Head of caudate nucleus (tissue), 42 donors: Measurements from ENCODE around the gene NRXN2.
"Not testable (repeated sequence)": the region's sequence is repeated elsewhere in the genome, so short reads cannot be mapped to it uniquely, and the experiment has no call there.

Source experiments
- DNase-seq, 42 donors: peaks; one replicate each; pipeline versions ENCODE4 v3.0.0 to v3.0.0-alpha.2; 2020 to 2021; ENCODE audit warnings: mixed read lengths in 7 of 42
- intact Hi-C: fragments of 100-400 bp; cut with DNase I; formaldehyde crosslinking; loops from one replicate; pipeline ENCODE4 v1.15.0; 2022

Gene NRXN2

DNA sequence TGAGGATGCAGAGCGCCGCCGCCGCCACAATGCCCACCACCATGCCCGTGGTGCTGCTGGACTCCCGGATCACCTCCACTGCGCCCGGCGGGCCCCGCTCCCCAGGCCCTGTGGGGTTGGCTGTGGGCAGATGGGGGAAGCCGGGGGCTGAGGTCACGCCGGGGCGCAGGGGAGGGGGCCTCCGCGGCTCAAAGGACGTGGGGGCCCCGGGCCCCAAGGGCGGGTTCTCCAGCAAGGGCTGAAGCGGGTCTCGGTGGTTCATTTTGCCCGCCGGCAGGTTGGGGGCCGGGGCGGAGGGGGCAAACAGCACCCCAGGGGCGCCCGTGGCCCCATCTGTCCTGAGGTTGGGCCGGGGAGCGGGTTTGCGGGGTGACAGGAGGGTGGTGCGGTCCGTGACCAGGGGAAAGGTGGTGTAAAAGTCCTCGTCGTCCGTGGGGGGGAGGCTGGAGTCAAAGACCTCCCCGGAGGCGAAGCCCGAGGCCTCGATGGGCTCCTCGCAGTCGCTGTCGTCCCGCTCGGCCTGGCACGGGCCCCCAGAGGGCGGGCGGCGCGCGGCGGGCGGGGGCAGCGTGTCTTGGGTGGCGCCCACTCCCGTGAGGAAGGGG is 115.5 kb downstream of the NRXN2 start:
- intact Hi-C loops = no loop called here
- DNase-seq = no peak

DNA sequence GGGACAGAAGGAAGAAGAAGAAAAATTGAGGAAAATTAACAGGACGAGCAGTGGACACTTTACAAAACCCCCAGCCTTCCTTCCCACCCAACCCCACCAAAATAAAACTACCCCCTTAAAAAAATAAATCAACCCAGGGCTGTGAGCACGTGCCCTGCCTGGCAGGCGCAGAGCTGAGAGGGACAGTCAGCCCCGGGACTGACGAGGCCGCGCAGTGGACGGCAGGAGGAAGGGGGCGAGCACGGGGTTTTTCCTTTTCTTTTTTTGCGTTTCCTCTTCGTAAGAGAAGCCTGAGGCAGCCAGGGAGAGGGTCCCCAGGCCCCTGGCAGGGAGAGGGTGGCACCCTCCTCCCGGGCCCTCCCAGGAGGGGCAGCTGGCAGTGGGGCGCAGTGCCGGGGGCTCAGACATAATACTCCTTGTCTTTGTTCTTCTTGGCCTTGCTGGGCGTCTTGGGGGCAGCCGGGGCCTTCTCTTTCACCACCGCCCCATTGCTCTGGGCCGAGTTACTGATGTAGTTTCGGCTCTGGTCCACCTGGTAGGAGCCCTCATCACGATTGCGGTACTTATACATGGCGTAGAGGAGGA is 116.1 kb downstream of the NRXN2 start:
- DNase-seq = no peak
- intact Hi-C loops = no loop called here

DNA sequence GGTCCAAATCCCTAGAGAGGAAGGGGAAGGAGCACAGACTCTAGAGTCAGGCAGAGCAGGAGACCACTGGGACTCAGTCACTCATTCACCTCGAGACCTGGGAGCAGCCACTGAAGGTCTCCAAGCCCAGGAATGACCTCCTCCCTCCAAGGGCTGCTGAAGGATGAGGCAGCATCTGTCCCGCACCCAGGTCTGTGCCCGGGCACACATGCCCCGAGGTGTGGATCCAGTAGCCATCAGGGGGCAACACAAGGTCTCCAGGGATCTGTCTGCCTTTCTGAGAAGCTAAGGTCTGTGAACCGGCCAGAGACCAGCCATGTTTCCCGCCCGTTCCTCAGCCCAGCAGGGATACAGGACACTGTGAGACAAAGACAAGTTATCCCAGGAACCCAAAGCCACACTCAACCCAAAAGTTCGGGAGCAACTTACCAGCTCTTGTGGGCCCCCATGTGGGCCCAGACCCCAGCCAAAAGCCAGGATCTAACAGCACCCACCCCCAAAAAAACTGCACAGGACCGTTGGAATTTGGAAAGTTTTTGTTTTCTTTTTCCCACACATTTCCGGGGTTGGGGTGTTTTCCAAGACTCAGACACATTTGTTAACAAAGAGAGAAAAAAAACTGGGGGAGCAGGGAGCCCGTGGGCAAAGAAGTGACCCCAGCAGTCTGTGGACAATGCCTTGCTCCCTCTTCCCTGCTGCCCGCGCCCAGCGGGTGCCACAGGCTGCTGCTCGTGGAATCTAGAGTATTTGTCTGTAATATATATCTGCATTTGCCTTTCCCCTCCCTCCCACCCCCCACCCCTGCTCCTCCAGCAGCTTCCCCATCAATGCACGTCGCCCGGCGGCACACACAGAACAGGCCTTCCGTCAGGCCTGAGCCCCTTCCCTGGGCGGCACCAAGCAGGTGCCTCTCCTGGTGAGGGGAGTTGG is 117.1 kb downstream of the NRXN2 start:
- DNase-seq = no peak
- intact Hi-C loops = no loop called here

DNA sequence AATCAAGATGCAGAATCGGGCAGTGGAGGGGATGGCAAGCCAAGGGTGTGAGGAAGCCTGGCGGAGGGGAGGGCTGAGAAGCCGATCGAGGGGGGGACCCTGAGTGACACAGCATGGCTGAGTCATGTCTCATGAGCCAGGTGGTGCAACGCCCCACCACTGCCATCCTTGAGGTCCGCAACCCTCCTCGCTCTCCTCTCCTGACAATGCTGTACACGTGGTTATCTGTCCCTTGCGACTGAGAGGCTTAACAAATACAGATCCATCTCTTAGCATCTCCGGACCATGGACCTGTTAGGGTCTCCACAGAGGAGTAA is 117.8 kb downstream of the NRXN2 start:
- intact Hi-C loops = no loop called here
- DNase-seq = no peak

DNA sequence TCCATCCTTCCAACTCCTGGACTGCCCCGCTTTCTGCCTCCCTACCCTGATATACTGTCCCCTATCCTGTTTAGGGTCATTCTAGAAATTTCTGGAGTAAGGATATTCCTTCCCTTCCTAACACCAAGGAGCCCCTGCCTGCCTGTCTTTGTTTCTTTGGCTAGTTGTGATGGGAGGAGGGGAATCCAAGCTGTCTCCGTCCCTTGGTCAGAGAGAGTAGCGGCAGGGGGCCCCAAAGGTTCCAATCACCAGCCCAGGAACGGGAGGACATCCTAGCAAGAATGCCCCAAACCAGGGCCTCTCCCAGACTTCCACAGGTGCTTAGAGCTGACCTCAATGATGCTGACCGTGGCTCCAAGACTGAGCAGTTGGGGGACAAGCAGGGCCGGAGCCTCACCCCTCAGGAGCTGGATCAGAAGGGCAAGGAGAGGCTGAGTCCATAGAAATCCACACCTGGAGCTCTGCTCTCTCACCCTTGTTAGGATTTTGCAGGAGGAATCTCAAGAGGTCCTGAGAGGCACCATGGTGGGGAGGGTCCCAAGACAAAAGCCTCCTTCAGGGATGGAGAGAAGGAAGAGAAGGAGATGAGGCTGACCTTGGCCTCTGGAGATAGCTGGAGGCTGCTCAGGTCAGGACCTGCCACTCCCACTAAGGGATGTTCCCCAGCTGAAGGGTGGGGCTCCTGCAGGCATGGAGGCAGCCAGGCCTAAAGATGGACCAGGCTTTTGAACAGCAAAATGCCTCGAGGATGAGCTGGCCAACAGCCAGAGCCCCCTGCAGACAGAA is 118.3 kb downstream of the NRXN2 start:
- intact Hi-C loops = no loop called here
- DNase-seq = no peak

DNA sequence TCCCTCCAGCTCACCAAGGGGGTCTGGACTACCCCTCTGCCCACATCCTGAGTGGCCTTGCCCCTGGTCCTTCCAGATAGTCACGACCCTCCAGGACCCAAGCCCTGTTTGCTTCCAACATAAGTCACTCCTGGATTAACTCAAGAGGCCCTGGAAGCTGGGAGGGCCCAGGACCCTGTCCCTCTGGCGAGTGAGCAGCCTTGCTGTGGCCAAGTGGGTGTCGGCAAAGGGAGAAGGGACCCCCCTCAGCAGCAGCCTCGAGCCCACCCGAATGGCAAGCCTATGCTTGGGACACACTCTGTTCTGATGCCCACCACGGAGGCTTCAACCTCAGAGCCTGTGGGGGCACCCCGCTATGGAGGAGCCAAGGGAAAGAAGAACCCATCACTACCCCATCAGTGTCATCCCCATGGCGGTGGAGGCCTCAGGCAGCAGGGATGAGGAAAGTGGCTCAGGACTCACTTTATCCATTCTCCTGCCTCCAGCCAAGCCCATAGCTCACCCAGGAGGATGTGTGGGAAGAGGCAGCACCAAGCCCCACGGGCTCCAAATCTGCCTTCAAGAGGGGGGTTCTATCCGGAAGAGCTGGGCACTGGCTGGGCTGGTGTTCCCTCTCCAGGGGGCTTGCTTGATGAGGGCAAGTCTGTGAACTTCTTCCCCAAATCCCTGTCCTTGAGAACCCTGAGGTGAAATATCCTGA is 119.4 kb downstream of the NRXN2 start:
- DNase-seq = no peak
- intact Hi-C loops = no loop called here

DNA sequence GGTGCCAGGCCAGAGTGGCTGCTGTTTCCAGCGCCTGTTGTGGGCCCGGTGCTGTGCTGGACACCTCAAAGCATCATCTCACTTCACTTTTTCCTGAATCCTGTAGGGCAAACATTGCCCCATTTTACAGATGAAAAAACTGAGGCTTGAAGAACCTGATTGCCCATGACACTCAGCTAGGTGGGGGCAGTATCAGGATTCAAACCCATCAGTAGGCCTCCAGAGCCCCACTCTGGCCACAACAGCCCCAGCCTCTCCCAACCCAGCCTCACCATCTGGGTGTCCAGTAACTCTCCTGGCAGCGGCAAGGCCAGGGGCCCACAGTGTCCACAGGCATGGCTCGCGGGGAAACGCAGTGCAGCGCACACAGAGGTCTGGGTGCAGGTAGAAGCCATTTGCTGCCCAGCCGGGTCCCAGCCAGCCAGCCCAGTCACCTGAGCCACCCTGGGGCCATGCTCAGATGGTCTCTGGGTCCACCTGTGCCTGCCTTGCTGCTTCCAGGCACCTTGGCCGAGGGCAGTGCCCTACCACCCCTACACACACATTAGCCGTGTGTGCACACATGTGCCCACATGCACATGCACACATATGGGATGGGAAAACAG is 120.4 kb downstream of the NRXN2 start:
- no peak for DNase-seq
- intact Hi-C loops = no loop called here

DNA sequence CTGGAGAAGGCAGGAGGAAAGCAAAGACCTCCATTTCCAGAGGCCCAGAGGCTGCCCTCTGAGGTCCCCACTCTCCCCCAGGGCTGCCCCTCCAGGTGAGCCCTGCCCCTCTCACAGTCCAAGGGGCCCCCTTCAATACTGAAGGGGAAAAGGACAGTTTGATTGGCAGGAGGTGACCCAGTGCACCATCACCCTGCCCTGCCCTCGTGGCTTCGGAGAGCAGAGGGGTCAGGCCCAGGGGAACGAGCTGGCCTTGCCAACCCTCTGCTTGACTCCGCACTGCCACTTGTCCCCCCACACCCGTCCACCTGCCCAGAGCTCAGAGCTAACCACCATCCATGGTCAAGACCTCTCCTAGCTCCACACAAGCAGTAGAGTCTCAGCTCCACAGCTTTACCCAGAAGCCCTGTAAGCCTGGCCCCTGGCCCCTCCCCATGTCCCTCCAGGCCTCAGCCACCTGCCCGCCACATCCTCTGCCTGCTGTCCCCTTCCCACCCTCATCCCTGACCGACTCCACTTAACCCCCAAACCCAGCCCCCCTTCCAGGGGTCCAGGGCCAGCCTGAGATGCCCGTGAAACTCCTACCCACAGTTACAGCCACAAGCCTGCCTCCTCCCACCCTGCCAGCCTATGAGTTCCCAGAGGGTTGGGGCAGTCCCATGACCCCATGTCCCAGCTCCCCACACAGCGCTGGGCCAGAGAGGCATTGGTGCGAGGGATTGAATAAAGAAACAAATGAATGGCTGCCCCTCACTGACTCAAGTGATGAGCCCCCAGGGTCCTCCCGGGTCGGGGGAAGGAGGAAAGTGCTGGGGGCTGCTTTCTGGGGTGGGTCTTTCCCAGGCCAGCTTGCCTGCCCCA is 121.2 kb downstream of the NRXN2 start:
- DNase-seq = no peak
- intact Hi-C loops = no loop called here

DNA sequence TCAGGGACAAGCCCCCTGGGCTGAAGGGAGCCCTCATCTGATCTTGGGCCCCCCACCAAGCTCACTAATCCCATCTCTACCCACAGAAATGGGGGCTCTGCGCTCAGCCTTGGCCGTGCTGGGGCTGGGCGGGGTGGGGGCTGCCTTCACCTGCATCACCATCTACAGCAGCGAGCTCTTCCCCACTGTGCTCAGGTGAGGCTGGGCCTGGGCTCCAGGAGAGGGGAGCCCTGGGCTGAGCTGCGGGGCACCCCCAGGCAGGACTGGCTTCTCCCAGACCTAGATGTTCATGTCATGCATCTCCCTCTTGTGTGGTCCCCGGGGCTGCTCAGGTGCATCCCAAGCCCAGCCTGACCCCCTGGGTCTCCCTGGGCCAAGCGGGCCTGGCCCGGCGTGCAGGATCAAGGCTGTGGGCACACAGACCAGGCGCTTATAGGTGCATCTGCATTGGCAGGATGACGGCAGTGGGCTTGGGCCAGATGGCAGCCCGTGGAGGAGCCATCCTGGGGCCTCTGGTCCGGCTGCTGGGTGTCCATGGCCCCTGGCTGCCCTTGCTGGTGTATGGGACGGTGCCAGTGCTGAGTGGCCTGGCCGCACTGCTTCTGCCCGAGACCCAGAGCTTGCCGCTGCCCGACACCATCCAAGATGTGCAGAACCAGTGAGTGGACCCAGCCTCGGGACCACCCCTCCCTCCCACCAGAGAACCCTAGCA is 122.6 kb downstream of the NRXN2 start:
- no peak for DNase-seq
- intact Hi-C loops = no loop called here

DNA sequence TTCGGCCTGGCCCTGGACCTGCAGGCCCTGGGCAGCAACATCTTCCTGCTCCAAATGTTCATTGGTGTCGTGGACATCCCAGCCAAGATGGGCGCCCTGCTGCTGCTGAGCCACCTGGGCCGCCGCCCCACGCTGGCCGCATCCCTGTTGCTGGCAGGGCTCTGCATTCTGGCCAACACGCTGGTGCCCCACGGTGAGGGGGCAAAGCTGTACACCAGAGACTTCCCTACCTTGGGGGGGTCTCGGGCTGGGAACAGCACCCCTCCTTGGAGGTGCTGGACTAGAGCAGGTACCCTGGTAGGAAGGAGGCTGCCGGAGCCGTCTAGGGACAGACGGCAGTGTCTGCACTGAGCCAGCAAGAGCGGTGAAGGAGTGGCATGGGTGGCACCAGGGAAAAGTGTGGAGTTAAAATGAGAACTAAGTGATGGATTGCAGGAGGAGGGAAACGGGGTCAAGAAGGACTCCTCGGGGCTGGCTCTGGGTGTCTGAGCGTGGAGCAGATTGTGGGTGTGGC is 123.2 kb downstream of the NRXN2 start:
- intact Hi-C loops = no loop called here
- no peak for DNase-seq

DNA sequence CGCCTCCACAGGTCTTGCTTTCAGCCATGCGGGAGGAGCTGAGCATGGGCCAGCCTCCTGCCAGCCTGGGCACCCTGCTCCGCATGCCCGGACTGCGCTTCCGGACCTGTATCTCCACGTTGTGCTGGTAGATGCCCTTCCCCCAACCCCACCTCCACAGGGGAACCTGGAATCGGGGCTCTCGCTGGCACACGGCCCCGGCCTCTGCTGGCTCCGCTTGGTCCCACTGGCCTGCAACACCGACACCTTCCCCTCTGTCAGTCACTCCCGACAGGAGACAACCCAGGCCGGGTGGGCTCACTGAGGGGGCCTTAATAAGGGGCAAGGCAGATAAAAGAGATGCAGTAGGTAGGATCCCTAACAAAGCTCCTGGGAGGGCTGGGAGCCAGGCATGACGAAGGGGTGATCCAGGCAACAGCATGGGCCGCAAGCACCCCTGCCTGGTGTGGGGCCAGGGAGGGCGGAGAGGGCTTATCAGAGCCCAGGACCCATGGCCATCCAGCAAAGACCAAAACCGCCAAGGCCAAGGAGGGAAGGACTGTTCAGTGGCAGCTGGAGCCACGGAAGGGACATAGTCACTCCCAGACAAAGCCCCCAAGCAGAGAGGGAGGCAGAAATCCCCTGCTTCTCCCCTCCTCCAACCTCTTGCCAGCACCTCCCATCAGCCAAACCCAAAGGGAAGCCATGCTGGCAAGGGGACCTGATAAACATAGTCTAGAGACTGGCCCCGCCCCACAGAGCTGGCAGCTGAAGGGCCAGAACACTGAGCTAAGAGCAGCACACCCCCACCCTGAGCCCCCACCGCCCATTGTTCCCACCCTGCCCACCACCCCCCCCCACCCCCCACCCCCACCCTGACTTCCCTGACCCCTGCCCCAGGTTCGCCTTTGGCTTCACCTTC is 124.0 kb downstream of the NRXN2 start:
- intact Hi-C loops = no loop called here
- no peak for DNase-seq

DNA sequence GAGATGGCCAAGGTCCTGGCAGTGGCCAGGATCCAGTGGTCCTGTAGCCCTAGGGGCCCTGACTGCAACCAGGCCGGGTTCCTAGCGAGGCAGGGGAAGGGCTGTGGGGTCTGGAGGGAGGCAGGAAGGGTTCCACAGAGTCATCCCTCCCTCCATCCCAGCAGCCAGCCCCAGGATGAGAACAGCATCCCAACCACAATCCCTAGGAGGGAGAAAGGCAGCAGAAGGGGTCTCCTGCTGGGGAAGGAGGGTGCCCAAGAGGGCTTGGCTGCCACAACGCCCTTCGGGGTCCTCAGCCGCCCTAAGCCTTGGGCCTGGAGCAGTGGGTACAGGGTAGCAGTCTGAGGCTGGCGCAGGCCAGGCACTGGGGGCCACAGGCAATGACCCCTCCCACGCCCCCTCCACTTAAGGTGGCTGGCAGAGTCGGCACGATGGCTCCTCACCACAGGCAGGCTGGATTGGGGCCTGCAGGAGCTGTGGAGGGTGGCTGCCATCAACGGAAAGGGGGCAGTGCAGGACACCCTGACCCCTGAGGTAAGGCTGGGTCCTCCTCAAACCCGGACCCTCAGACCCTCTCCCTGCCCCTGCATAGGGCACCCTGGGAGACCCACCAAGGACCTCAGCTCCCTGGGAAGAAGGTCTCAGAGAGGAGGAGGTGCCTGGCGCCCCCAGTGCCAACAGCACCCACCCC is 124.7 kb downstream of the NRXN2 start:
- intact Hi-C loops = no loop called here
- no peak for DNase-seq

DNA sequence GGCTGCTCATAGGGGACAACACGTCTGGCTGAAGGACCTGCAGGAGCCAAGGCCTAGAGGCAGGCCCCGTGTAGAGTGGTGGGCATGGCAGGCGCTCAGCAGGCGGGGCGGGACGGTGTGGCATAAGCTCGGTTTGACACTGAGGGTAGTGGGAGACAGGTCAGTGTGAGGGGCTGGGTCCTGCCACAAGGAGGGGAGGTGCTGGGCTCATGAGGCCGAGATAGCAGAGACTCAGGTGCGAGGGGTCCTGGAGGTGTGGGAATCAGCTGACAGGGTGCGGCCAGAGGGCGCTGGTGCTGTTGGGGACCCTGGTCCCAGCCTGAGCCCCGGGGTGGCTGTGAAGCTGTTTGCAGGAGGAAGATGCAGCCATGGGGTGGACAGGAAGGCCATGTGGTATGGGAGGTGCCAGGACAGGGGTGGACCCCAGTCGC is 125.3 kb downstream of the NRXN2 start:
- DNase-seq = no peak
- intact Hi-C loops = no loop called here

DNA sequence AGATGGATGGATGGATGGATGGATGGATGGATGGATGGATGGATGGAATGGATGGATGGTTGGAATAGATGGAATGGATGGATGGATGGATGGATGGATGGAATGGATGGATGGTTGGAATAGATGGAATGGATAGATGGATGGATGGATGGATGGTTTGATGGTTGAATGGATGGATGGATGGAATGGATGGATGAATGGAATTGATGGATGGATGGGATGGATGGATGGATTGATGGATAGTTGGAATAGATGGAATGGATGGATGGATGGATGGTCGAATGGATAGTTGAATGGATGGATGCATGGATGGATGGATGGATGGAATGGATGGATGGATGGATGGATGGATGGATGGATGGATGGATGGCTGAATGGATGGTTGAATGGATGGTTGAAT is 127.1 kb downstream of the NRXN2 start:
- intact Hi-C loops = not testable (repeated sequence)

DNA sequence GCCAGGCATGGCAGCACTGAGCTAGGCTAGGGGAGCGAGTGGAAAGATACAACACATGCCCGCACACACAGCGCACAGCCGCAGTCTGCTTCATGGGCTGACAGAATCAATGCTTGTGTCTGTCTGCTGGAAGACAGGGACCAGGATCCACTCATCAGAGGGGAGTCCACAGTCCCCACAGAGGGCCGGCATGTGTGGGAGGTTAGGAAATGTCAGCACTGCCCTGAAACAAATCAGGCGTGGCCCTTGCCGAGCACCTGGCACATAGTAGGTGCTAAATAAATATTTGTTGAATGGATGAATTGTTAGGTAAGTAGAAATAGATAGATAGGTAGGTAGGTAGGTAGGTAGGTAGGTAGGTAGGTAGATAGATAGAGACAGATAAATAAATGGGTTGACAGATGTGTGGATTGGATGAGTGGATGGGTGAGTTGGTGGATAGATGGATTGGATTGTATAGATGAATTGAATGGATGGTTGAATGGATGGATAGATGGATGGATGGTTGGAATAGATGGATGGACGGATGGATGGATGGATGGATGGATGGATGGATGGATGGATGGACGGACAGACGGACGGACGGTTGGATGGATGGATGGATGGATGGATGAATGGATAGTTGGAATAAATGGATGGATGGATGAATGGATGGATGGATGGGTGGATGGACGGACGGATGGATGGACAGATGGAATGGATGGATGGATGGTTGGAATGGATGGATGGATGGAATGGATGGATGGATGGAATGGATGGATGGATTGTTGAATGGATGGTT is 128.6 kb downstream of the NRXN2 start:
- DNase-seq = no peak

More for the DNA sequence above, 127.1 kb downstream of the NRXN2 start:
- not testable (repeated sequence) for DNase-seq

More for the DNA sequence above, 128.6 kb downstream of the NRXN2 start:
- intact Hi-C loops = no loop called here
